ENCODE results near the gene VWA8.
"Not testable (repeated sequence)": the region's sequence is repeated elsewhere in the genome, so short reads cannot be mapped to it uniquely, and the experiment has no call there.

VWA8 gene

DNA sequence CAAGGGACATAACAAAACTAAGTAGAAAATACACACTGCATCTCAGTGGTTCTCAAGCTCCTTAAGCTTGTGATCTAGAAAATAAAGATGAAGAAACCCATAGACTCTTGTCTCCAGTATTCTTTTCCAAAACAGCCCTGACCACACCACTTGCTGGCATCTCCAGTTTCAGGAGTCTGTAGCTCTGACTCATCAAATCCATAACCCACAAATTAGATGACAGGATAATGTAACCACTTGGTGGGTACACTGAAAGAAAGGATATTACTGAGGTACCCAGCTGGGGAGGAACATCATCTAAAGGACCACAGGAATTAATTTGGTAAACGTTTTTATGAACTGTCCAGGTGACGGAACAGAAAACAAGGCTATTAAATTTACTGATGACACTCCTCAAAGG is 214.7 kb downstream of the VWA8 start:
- no peak for DNase-seq (ENCODE audit: extremely low spot score)
- ChIA-PET POLR2A (no interaction called here), CTCF (no interaction called here)
- TF ChIP-seq, protein P1, sequence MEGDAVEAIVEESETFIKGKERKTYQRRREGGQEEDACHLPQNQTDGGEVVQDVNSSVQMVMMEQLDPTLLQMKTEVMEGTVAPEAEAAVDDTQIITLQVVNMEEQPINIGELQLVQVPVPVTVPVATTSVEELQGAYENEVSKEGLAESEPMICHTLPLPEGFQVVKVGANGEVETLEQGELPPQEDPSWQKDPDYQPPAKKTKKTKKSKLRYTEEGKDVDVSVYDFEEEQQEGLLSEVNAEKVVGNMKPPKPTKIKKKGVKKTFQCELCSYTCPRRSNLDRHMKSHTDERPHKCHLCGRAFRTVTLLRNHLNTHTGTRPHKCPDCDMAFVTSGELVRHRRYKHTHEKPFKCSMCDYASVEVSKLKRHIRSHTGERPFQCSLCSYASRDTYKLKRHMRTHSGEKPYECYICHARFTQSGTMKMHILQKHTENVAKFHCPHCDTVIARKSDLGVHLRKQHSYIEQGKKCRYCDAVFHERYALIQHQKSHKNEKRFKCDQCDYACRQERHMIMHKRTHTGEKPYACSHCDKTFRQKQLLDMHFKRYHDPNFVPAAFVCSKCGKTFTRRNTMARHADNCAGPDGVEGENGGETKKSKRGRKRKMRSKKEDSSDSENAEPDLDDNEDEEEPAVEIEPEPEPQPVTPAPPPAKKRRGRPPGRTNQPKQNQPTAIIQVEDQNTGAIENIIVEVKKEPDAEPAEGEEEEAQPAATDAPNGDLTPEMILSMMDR (IDR thresholded peaks at IDR 0.05; ENCODE audit: control extremely low read depth, extremely low read depth, low read depth, missing control alignments), result no peak

DNA sequence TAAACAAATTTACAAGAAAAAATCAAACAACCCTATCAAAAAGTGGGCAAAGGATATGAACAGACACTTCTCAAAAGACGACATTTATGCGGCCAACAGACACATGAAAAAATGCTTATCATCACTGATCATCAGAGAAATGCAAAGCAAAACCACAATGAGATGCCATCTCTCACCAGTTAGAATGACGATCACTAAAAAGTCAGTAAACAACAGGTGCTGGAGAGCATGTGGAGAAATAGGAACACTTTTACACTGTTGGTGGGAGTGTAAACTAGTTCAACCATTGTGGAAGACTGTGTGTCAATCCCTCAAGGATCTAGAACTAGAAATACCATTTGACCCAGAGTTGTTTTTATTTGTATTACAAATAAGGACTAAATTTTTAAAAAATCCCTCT is 215.4 kb downstream of the VWA8 start:
- DNase-seq (ENCODE audit: extremely low spot score); POLR2A ChIA-PET; CTCF ChIA-PET: not testable (repeated sequence)

DNA sequence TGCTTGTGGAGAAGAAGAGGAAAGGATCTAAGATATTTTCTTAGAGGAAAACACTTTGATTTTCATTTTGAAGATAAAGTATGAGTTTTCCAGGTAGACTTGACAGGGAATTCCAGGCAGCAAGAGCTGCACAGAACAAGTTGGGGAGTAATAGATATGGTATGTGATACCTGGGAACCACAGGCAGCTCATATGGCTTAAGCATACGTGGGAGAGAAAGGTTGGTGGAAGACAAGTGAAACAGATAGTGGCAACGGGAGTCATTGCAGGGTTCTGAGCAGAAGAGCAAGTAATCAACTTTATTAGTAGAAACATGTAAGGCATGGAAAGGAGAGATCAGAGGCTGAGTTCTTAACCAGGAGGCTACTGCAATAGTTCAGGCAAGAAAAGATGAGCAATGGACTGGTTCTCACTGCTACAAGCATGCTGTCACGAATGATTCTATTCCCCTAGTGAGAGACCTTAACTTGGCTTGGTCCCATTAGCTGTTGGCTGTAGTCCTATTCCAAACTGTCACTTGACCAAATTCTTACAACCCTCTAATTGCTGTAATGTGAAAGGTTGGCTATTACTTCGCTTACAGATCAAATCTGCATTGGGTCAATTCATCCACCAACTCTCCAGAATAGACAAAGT is 217.9 kb downstream of the VWA8 start:
- ChIA-PET CTCF (interaction anchor here (1.0 to 1.7 kb wide), 4 partner anchors 9 to 37 kb away, joined by 3 to 5 read pairs (median 3); no protein-coding TSS in a partner anchor), POLR2A (no interaction called here)
- TF ChIP-seq, protein P1 (IDR thresholded peaks at IDR 0.05; ENCODE audit: control extremely low read depth, extremely low read depth, low read depth, missing control alignments), result no peak
- no peak for DNase-seq (ENCODE audit: extremely low spot score)

DNA sequence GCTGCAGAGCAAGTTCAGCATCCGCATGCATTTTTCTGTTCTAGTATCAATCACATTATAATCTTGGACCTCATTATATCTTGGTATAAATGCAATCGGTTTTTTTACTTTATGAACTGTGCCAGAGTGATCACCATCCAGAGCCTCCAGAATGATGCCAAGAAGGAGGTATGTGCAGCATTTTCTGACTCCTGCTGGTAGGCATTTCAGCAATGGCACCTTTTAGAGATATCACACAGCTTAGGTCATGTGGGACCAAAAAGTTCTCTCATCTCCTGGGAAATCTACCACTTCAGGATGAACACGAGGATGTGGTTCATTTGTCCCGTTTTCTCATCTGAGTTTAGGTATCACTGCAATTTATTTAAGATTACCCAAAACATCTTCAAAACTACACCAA is 220.4 kb downstream of the VWA8 start:
- DNase-seq (ENCODE audit: extremely low spot score), result no peak
- CTCF ChIA-PET, result no interaction called here
- TF ChIP-seq, protein P1 (IDR thresholded peaks at IDR 0.05; ENCODE audit: control extremely low read depth, extremely low read depth, low read depth, missing control alignments), result no peak

DNA sequence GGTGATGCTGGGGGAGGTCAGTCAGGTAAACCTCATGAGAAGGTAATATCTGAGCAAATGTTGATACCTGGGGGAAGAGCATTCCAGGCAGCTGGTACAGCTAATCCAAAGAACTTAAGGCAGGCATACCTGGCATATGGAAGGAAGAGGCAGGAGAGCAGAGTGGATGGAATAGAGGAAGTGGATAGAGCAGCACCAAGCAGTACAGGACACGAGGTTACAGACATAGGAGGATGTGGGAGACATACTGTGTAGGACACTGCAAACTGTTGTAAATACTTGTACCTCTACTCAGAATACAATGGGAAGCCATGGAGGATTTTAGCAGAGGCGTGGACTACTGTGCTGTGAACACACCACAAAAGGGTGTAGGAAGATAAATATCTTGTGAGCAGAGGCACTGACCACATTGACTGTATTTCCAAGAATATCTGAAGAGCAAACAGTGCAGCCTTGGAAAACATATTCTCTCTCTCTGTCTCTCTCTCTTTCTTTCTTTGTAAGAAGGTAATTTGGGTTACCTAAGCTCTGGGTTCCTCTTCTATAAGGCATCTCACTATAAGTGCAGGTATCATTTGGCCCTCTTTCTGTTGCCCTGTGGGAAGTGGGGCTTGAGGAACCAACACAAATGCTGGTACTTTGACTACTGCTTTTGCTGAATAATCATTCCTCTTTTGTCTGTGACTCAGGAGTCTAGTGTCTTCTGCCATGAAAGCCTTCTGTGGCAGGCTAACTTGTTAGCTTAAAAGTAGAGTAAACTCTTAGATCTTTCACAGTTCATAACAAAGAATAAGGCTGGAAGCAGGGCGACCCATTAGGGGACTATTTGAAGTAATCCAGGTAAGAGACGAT is 238.0 kb downstream of the VWA8 start:
- no peak for DNase-seq (ENCODE audit: extremely low spot score)
- POLR2A ChIA-PET, result no interaction called here

More for the DNA sequence above, 220.4 kb downstream of the VWA8 start:
- POLR2A ChIA-PET, result no interaction called here

DNA sequence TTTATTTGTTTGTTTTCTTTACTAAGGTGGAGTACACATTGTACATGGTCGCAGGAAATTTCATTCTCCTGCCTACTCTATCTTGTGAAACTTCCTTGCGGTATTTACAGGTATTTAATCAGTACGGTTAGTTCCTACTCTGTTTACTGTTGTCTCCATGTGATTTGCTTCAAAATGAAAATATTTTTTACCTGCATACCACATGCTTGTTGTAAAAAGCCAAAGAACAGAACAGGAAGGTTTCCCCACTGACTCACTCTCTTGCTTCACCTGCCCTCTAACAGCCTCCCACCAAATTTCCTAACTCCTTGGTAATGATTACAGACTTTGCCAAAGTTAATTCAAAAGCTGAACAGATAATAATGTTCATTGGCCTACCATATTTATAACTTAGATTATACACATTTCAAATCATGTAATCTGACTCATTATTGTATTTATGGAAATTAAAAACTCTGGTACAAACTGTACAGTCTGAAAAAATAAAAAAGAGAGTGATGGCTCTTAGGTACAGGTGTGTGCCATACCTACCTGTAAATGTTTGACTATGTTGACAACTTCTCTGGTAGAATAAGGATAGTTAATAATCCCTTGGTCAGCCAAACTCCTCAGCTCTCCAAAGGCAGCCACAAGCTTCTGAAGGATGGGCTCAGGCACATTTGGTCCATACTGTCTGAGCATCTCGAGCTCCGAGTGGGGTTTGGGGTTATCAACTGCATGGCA is 239.9 kb downstream of the VWA8 start:
- POLR2A ChIA-PET, result no interaction called here
- no peak for DNase-seq (ENCODE audit: extremely low spot score)
- CTCF ChIA-PET, result interaction anchor here (0.7 to 1.0 kb wide), 2 partner anchors 10 to 54 kb away, joined by 3 read pairs; no protein-coding TSS in a partner anchor
- TF ChIP-seq, protein P1 (IDR thresholded peaks at IDR 0.05; ENCODE audit: control extremely low read depth, extremely low read depth, low read depth, missing control alignments), result no peak

More for the DNA sequence above, 238.0 kb downstream of the VWA8 start:
- CTCF ChIA-PET, result no interaction called here
- TF ChIP-seq, protein P1 (IDR thresholded peaks at IDR 0.05; ENCODE audit: control extremely low read depth, extremely low read depth, low read depth, missing control alignments), result no peak
